Activated T-cell treated with anti-CD3 and anti-CD28 coated beads, Interleukin-2, amount 50 U/mL, for 72 hours (primary cell): ENCODE results near the gene CCDC47. TPM values are rescaled to one million over a fixed set of nuclear protein-coding genes. Genes with fewer than 3 reads are reported as not detected.
A peak's percentile ranks its signal among the peaks of the same experiment; 100 is the strongest.

ENCODE experiments used
- ATAC-seq, 2 donors: fragments of 150-1000 bp; cut with Tn5 transposase; replicated peaks in 1 of 2; 2 replicates each; pipeline ENCODE4 v1.10.0; 2021; ENCODE audit warnings: moderate library complexity in 2 of 2, mild to moderate bottlenecking in 1 of 2
- DNase-seq, 2 donors: peaks; one replicate each; pipeline ENCODE4 v3.0.0; 2021 to 2022; ENCODE audit warnings: mixed read lengths in 1 of 2
- H3K27ac Mint-ChIP-seq: one replicate; pipeline ENCODE4 v1.8.0; 2022; ENCODE audit warnings: mild to moderate bottlenecking, moderate library complexity, mixed read lengths
- H3K27me3 Mint-ChIP-seq: one replicate; pipeline ENCODE4 v1.8.0; 2022; ENCODE audit warnings: low read depth, mixed read lengths
- H3K36me3 Mint-ChIP-seq, 2 donors: one replicate each; pipeline ENCODE4 v1.8.0; 2022; ENCODE audit warnings: mixed read lengths in 2 of 2, mild to moderate bottlenecking in 1 of 2; ENCODE audit not compliant: insufficient read depth in 2 of 2
- H3K4me1 Mint-ChIP-seq: one replicate; pipeline ENCODE4 v1.8.0; 2022; ENCODE audit warnings: low read depth, mixed read lengths
- H3K4me3 Mint-ChIP-seq, 2 donors: one replicate each; pipeline ENCODE4 v1.8.0; 2022; ENCODE audit warnings: mild to moderate bottlenecking in 2 of 2, mixed read lengths in 2 of 2, moderate library complexity in 2 of 2
- H3K9me3 Mint-ChIP-seq, 2 donors: one replicate each; pipeline ENCODE4 v1.8.0; 2022; ENCODE audit warnings: mixed read lengths in 2 of 2
- total RNA-seq, 2 donors: library from RNA; stranded (reverse); gene quantifications; one replicate each; pipeline ENCODE4 v1.2.3, GENCODE V29; 2022

CCDC47 gene
- total RNA-seq, 2 donors from 2014 or later: 59.5 to 60.3 TPM

DNA sequence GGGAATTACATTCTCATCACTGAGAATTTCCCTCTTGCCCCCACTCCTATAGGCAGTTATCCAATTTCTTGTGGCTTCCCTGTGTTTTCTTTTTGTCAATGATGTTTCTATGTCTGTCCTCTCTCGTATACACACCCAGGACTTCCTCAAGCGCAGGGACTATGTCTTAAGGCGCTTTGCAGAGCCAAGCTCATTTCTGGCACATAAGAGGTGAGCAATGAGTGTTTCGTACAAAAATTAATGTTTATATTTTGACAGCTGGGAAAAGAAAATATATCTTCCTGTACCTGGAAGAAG, 1.5 kb upstream of the CCDC47 start:
- peaks cover 10 to 26% of the 10 kb centered on the region in 2 donors for H3K36me3 Mint-ChIP-seq

DNA sequence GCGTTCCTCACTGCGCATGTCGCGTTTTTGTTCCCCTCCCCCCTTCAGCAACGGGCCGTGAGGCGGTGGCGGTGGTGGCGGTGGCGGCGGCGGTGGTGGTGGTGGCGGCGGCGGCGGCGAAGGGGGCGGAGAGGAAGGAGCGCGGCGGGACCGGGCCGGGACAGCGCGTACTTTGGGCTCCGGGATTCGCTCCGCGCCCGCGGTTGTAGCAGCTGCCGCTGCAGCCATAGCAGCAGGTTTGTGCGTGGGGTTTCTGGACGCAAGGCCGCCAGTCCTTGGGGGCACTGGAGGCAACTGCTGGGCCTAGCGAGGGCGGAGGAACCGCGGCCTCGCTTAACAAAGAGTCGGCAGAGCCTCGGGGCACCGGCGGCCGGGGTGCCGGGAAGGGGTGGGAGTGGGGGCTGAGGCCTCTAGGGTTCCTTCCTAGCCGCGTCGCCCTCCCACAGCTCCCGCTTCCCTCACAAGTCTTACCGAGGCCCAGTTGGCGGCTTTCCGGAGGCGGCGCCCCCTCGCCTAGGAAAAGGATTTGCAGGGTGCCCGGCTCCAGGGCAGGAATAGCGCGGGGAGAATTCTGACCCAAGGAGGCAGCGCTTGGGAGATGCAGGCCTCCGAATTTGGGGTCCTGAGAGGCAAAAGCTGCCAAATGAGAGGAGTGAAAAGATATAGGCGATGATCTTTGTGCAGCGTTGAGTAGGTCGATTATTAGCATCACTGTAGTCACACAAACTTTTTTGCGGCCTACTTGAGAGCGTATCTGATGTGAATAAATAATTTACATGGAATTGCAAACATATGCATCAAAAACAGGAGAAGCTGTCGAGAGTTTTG, 958 bp upstream of the CCDC47 start, which contains the start of gene DDX42:
Gene DDX42 (plus strand): TSS at position 30 of the 828 bp plus-strand sequence. CDS start 12,880 bp downstream, outside the sequence.
- Mint-ChIP-seq H3K36me3 (peaks cover 10 to 20% of the 10 kb centered on the region in 2 donors), H3K4me1 (peaks cover 63% of the 10 kb centered on the region), H3K27me3 (no peaks in the 10 kb centered on the region), H3K27ac (peak within 1 kb of the TSS; percentile 90), H3K4me3 (peak within 1 kb of the TSS; percentile 97), H3K9me3 (no peaks in the 10 kb centered on the region)
- ATAC-seq: peak in 1 of 2 donors; percentile 11
- DNase-seq: peak in 1 of 2 donors; percentile 92

More for the DNA sequence above, 1.5 kb upstream of the CCDC47 start:
- Mint-ChIP-seq H3K4me3 (peak overlapping the region; percentile 97), H3K9me3 (no peaks in the 10 kb centered on the region), H3K4me1 (peaks cover 69% of the 10 kb centered on the region), H3K27me3 (no peaks in the 10 kb centered on the region), H3K27ac (peak overlapping the region; percentile 90)
- ATAC-seq (no peak), DNase-seq (no peak)

DNA sequence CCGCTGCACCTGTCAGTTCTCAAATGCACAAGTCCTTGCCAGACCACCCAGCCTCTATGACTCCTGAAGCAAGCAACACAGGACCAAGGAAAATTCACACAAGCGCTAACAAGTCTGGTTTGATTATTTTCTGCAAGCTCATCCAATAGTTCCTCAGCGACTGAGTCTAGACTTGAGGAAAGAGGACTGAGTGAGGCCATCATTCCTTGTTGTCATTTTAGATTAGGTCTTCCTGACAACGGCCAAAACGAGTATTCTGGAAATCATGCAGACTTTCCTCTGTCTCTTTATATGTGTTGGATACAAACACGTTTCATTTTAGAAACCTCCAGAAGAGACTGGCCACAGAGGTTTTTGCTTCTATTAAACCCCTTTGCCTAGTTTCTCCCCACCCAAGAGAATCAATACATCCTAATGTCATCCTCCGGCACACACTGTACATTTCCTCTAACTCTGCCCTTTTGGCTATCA, 561 bp downstream of the CCDC47 start:
- Mint-ChIP-seq H3K4me3 (peak overlapping the region; percentile 97), H3K36me3 (peaks cover 13 to 23% of the 10 kb centered on the region in 2 donors), H3K9me3 (no peaks in the 10 kb centered on the region), H3K27ac (peak overlapping the region; percentile 89), H3K27me3 (no peaks in the 10 kb centered on the region), H3K4me1 (peaks cover 59% of the 10 kb centered on the region)
- ATAC-seq: no peak
- no peak for DNase-seq

DNA sequence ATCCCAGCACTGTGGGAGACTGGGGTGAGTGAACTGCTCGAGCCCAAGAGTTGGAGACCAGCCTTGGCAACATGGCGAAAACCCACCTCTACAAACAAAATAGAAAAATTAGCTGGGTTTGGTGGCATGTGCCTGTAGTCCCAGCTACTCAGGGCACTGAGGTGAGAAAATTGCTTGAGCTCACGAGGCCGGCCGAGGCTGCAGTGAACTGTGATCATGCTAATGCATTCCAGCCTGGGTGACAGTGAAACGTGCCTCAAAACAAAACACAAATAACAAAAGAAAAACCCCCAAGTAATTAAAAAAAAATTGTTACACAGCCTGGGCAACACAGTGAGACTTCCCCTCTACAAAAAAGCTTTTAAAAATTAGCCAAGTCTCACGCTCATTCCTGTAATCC, 5.0 kb downstream of the CCDC47 start:
- no peak overlapping the region for H3K4me3 Mint-ChIP-seq
- no peaks in the 10 kb centered on the region for H3K27me3 Mint-ChIP-seq
- no peaks in the 10 kb centered on the region for H3K9me3 Mint-ChIP-seq
- no peak for DNase-seq
- peaks cover 9 to 20% of the 10 kb centered on the region in 2 donors for H3K36me3 Mint-ChIP-seq
- peak overlapping the region; percentile 50 for H3K27ac Mint-ChIP-seq
- H3K4me1 Mint-ChIP-seq: peaks cover 31% of the 10 kb centered on the region
- ATAC-seq: no peak

DNA sequence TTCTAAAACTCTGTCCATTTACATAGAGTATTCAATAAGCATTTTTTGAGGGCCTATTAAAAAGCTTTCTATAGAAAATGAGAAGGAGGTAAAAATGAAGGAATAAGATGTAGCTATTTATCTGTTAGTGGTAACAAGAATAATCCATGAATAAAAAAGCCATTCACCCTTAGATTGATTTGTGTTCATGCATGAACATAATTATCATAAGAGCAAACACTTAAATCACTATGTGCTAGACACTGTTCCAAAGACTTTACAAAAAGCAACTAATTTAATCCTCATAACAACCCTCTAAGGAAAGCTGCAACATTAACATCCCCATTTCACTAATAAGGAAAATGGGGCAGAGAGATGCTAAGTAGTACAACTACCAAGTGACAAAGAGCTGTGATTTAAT, 6.6 kb downstream of the CCDC47 start:
- Mint-ChIP-seq H3K36me3 (peaks cover 7 to 20% of the 10 kb centered on the region in 2 donors), H3K4me3 (no peak overlapping the region), H3K27ac (peak overlapping the region; percentile 54), H3K4me1 (peaks cover 26% of the 10 kb centered on the region), H3K9me3 (no peaks in the 10 kb centered on the region), H3K27me3 (no peaks in the 10 kb centered on the region)
- ATAC-seq (no peak), DNase-seq (no peak)

DNA sequence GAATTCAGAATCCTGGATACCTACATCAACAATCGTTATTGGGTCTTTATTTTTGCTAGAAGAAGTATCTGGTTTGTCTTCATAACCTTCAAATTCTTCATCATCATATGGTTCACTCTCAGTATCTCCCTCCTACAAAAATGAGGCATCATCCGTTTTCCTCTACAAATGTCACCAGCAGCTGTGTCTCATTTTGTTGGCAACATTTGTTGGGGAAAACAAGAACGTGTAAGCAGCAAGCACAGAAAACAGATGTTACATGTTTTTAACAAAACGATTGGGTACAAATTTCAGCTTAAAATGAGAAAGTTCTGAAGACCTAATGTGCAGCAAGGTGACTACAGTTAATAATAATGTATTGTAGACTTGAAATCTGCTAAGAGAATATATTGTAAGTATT, 8.7 kb downstream of the CCDC47 start:
- Mint-ChIP-seq H3K4me3 (no peak overlapping the region), H3K9me3 (no peaks in the 10 kb centered on the region), H3K27me3 (no peaks in the 10 kb centered on the region), H3K36me3 (peaks cover 7 to 27% of the 10 kb centered on the region in 2 donors), H3K27ac (no peak overlapping the region), H3K4me1 (peaks cover 14% of the 10 kb centered on the region)
- DNase-seq: no peak
- no peak for ATAC-seq

DNA sequence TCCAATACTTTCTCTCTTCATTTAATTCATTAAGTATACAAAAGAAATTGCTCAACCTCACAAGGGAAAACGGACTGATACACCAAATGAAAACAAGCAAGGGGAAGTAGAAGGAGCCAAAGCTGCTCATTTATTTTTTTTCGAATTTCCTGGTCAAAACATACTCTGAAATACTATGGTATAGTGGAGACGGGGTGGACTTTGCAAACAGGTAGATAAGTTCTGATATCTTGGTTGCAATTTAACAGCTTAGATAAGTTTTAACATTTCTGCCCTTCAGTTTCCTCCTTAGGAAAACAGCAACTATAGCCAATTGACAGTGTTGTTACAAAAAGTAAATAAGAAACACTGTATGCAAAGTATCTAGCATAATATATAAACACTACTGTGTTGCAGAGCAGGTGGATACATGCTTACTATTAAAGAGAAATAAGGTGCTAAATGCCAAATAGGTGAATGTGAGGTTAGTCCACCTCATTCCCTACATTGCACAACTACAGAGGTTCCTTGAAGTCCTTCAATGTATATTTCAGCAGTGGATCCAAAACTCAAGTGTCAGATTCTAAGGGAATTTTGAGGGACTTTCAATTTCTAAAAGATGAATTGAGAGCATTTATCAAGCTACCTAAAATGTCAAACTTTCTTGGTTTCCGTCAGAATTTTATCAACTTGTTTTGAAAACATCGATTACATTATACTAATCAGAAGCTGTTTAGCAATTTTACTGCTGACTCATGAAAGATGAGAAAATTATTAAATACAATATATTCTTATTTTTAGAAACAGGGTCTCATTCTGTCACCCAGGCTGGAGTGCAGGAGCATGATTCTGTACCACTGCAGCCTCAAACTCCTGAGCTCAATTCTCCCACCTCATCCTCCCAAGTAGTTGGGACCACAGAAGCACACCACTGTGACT, 11.0 kb downstream of the CCDC47 start:
- Mint-ChIP-seq H3K9me3 (no peaks in the 10 kb centered on the region), H3K4me3 (no peak overlapping the region), H3K27me3 (no peaks in the 10 kb centered on the region), H3K27ac (peak overlapping the region; percentile 12), H3K36me3 (peaks cover 7 to 35% of the 10 kb centered on the region in 2 donors), H3K4me1 (peaks cover 7% of the 10 kb centered on the region)
- DNase-seq (no peak), ATAC-seq (no peak)

DNA sequence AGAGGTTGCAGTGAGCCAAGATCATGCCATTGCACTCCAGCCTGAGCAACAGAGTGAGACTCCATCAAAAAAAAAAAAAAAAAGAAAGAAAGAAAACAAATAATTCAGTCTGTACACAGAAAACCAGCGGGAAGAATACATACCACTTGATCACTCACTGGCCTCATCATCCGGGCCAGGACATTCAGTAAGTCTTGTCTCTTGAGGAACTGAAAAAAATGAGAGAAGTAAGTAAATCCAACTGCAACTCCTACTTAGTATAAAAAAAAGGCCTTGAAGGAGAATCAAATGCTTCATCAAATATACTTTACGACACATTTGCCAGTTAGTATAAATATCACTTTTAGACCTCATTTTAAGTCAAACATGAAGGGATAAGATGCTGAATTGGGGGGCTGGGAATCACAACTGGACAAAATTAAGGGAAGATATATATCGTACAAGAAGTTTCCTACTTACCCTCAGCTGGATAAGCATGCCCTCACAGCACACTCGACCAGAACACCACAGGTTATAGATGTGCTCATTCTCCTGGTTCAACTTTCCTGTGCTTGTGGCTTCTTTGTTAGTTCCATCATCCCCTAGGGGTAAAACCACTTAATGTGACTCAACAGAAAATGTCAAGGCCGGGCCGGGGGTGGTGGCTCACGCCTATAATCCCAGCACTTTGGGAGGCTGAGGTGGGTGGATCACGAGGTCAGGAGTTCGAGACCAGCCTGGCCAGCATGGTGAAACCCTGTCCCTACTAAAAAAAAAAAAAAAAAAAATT, 12.4 kb downstream of the CCDC47 start:
- Mint-ChIP-seq H3K36me3 (peaks cover 9 to 39% of the 10 kb centered on the region in 2 donors), H3K27ac (peak overlapping the region; percentile 13), H3K4me3 (no peak overlapping the region), H3K27me3 (no peaks in the 10 kb centered on the region), H3K9me3 (no peaks in the 10 kb centered on the region), H3K4me1 (peaks cover 7% of the 10 kb centered on the region)
- peak; percentile 32 to 48 for ATAC-seq
- peak; percentile 18 to 19 for DNase-seq

DNA sequence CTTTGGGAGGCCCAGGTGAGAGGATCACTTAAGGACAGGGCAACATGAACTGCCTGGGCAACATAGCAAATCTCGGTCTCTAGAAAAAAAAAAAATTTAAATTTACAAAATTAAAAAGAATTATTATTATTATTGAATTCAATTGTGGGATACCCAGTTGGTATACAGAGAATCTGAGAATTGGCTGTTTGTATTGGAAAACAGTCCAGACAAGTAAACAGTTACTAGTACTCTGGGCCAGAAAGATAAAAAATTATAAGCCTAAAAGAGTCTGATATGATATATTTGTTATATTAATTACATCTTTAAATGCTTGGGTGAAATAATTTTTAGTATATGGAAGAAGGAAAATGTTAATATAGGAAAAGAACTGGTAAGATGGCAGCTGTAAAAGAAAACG, 15.0 kb downstream of the CCDC47 start:
- DNase-seq (no peak), ATAC-seq (no peak)
- Mint-ChIP-seq H3K9me3 (no peaks in the 10 kb centered on the region), H3K27ac (peak overlapping the region; percentile 70), H3K4me1 (peaks cover 8% of the 10 kb centered on the region), H3K27me3 (no peaks in the 10 kb centered on the region), H3K4me3 (no peak overlapping the region), H3K36me3 (peaks cover 8 to 37% of the 10 kb centered on the region in 2 donors)

DNA sequence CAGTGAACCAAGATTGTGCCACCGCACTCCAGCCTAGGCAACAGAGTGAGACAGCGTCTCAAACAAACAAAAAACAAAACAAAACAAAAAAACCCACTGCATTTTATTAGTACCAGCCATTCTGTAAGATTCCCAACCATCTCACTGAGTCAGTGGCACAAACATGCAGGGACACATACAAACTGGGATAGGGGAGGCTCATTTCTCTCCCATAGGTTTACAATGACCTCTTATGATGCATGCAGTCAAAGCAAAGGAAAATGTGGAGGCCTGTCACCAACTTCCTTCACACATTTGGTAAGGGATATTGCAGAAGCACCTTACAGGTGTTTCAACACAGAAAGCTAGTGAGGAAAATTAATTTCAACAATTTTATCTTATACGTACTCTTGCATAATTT, 19.4 kb downstream of the CCDC47 start:
- H3K27me3 Mint-ChIP-seq: no peaks in the 10 kb centered on the region
- ATAC-seq: no peak
- H3K36me3 Mint-ChIP-seq: peaks cover 14 to 39% of the 10 kb centered on the region in 2 donors
- no peak for DNase-seq
- H3K4me1 Mint-ChIP-seq: peaks cover 22% of the 10 kb centered on the region
- no peak overlapping the region for H3K4me3 Mint-ChIP-seq
- peak overlapping the region; percentile 85 for H3K27ac Mint-ChIP-seq
- no peaks in the 10 kb centered on the region for H3K9me3 Mint-ChIP-seq

DNA sequence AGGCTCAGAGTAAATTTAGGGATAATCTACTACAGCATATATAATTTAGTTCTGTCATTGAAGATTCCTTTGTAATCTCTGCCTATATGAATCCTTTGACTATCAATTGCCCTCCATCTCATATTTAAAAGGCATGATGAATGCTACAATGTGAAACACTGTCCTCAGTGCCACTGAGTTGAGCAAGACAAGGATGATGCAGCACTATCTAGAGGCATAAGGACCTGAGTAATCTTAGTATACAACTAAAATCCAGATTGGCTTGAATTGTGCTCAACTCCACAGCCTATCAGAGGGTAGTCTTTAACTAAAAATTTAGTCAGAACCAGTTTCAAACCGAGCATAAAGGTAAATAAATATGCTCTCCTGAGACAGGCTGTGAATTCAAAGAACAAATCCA, 20.2 kb downstream of the CCDC47 start:
- Mint-ChIP-seq H3K36me3 (peaks cover 13 to 34% of the 10 kb centered on the region in 2 donors), H3K4me1 (peaks cover 22% of the 10 kb centered on the region), H3K27me3 (no peaks in the 10 kb centered on the region), H3K9me3 (no peaks in the 10 kb centered on the region), H3K27ac (peak overlapping the region; percentile 85), H3K4me3 (peak overlapping the region in 1 of 2 donors; percentile 64)
- ATAC-seq: peak in 1 of 2 donors; percentile 66
- no peak for DNase-seq

DNA sequence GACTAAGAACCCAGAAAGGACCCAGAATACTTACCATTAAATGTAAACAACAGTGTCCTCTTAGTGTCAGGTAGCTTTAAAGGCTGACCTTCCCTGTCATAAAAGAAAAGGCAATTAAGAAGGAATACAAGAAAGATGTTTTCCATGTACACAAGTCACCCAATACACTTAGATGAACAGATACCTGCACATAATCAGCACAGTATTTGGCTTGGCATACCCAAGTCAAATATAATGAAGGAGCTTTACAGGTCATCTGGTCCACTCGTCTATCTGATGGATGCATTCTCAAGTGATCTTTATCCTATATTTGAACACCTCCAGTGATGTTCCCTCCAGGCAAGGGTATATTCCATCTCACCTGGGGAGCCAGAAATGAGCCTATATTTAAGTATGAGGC, 20.7 kb downstream of the CCDC47 start:
- Mint-ChIP-seq H3K36me3 (peaks cover 11 to 31% of the 10 kb centered on the region in 2 donors), H3K27me3 (no peaks in the 10 kb centered on the region), H3K4me3 (no peak overlapping the region), H3K4me1 (peaks cover 22% of the 10 kb centered on the region), H3K27ac (peak overlapping the region; percentile 85), H3K9me3 (no peaks in the 10 kb centered on the region)
- ATAC-seq: no peak
- DNase-seq: no peak
